Vagina (tissue), 2 donors: ENCODE results near the gene SP140L. TPM values are rescaled to one million over a fixed set of nuclear protein-coding genes. Genes with fewer than 3 reads are reported as not detected.

ENCODE experiments used
- DNase-seq, 2 donors: peaks; one replicate each; pipeline ENCODE4 v3.0.0-alpha.2; 2017; ENCODE audit errors: extremely low spot score in 2 of 2
- H3K27ac ChIP-seq: fragments of 200-600 bp; sonication (generic); one replicate; pipeline ENCODE4 v1.5.1; 2019
- H3K27me3 ChIP-seq: fragments of 200-600 bp; sonication (generic); one replicate; pipeline ENCODE4 v1.5.1; 2019
- H3K36me3 ChIP-seq, 2 donors: fragments of 200-600 bp; sonication (generic); one replicate each; pipeline ENCODE4 v1.5.1; 2017 to 2019
- H3K4me1 ChIP-seq: fragments of 200-600 bp; sonication (generic); one replicate; pipeline ENCODE4 v1.5.1; 2019
- H3K4me3 ChIP-seq, 2 donors: fragments of 200-600 bp; sonication (generic); 1 replicate in 1 of 2; 2 replicates in 1 of 2; pipeline ENCODE4 v1.5.1; 2016 to 2019
- H3K9me3 ChIP-seq: fragments of 200-600 bp; sonication (generic); one replicate; pipeline ENCODE4 v1.5.1; 2019
- CTCF ChIP-seq, 3 experiments: fragments of 450-650 bp in 2 of 3; fragments of 200-600 bp in 1 of 3; sonication (generic) in 1 of 3; IDR thresholded peaks; one replicate each; pipeline ENCODE4 v1.5.1; 2017 to 2019; ENCODE audit warnings: antibody characterized with exemption in 3 of 3, mild to moderate bottlenecking in 2 of 3, moderate library complexity in 2 of 3
- POLR2A ChIP-seq, 2 donors: fragments of 450-650 bp; IDR thresholded peaks; one replicate each; pipeline ENCODE4 v1.6.1; 2017; ENCODE audit warnings: antibody characterized with exemption in 2 of 2, mild to moderate bottlenecking in 2 of 2, moderate library complexity in 2 of 2
- POLR2AphosphoS5 ChIP-seq, 2 donors: sonication (generic); formaldehyde crosslinking; IDR thresholded peaks; one replicate each; pipeline ENCODE4 v1.9.0; 2017; ENCODE audit warnings: antibody characterized with exemption in 2 of 2, mild to moderate bottlenecking in 2 of 2, low read depth in 1 of 2; ENCODE audit not compliant: insufficient read depth in 1 of 2
- intact Hi-C: fragments of 100-400 bp; cut with DNase I; formaldehyde crosslinking; loops from one replicate; pipeline ENCODE4 v1.15.1; 2023
- total RNA-seq: library from RNA; depleted of rRNA; stranded (reverse); fragments of >200 nt; gene quantifications from one replicate; pipeline ENCODE4 v1.2.3, GENCODE V29; 2016

Gene SP140L
- total RNA-seq, 1 donor from 2014 or later: 11.5 TPM

- Histone ChIP-seq H3K4me3 (no peak overlapping the region), H3K27me3 (no peaks in the 10 kb centered on the region), H3K9me3 (no peaks in the 10 kb centered on the region), H3K4me1 (peaks cover 89% of the 10 kb centered on the region), H3K27ac (no peak overlapping the region), H3K36me3 (no peaks in the 10 kb centered on the region)
- DNase-seq: no peak
- intact Hi-C loops: no loop called here
- TF ChIP-seq POLR2AphosphoS5 (IDR thresholded peaks at IDR 0.05; ENCODE audit: insufficient read depth in 1 of 2, low read depth in 1 of 2) (no peak), POLR2A (IDR thresholded peaks at IDR 0.05) (no peak), CTCF (IDR thresholded peaks at IDR 0.05) (no peak)
Measured at GRCh38 chr2:230422149-230422548, 95.2 kb downstream of the SP140L start.

- no peak for TF ChIP-seq CTCF (IDR thresholded peaks at IDR 0.05)
- no peak for TF ChIP-seq POLR2AphosphoS5 (IDR thresholded peaks at IDR 0.05; ENCODE audit: insufficient read depth in 1 of 2, low read depth in 1 of 2)
- no peak for TF ChIP-seq POLR2A (IDR thresholded peaks at IDR 0.05)
- H3K9me3 ChIP-seq: no peaks in the 10 kb centered on the region
- intact Hi-C loops: no loop called here
- H3K27me3 ChIP-seq: no peaks in the 10 kb centered on the region
- peaks cover 71% of the 10 kb centered on the region for H3K4me1 ChIP-seq
- peaks cover 0 to 6% of the 10 kb centered on the region in 2 donors for H3K36me3 ChIP-seq
- H3K27ac ChIP-seq: no peak overlapping the region
- H3K4me3 ChIP-seq: no peak overlapping the region
- DNase-seq: no peak
Measured at GRCh38 chr2:230423851-230424458, 97.0 kb downstream of the SP140L start.

- Histone ChIP-seq H3K27me3 (no peaks in the 10 kb centered on the region), H3K27ac (no peak overlapping the region), H3K4me3 (no peak overlapping the region), H3K9me3 (no peaks in the 10 kb centered on the region), H3K4me1 (peaks cover 59% of the 10 kb centered on the region), H3K36me3 (peaks cover 0 to 12% of the 10 kb centered on the region in 2 donors)
- no peak for DNase-seq
- intact Hi-C loops: no loop called here
- TF ChIP-seq POLR2A (IDR thresholded peaks at IDR 0.05) (no peak), POLR2AphosphoS5 (IDR thresholded peaks at IDR 0.05; ENCODE audit: insufficient read depth in 1 of 2, low read depth in 1 of 2) (no peak), CTCF (IDR thresholded peaks at IDR 0.05) (no peak)
Measured at GRCh38 chr2:230425377-230425776, 98.4 kb downstream of the SP140L start.

GRCh38 chr2:230429513-230429912 is 102.5 kb downstream of the SP140L start:
- no peak for DNase-seq
- TF ChIP-seq POLR2AphosphoS5 (IDR thresholded peaks at IDR 0.05; ENCODE audit: insufficient read depth in 1 of 2, low read depth in 1 of 2) (no peak), POLR2A (IDR thresholded peaks at IDR 0.05) (no peak), CTCF (IDR thresholded peaks at IDR 0.05) (no peak)
- H3K9me3 ChIP-seq: peaks cover 6% of the 10 kb centered on the region
- intact Hi-C loops: no loop called here
- peaks cover 0 to 16% of the 10 kb centered on the region in 2 donors for H3K36me3 ChIP-seq
- H3K27ac ChIP-seq: no peak overlapping the region
- peaks cover 38% of the 10 kb centered on the region for H3K4me1 ChIP-seq
- H3K27me3 ChIP-seq: no peaks in the 10 kb centered on the region
- H3K4me3 ChIP-seq: no peak overlapping the region
